A549 treated with Mapracorat at 1 μM for 4 hours (cell line): ENCODE results near the gene TLR1. TPM values are rescaled to one million over a fixed set of nuclear protein-coding genes. Genes with fewer than 3 reads are reported as not detected.

Experiments
- total RNA-seq: library from RNA; stranded (reverse); fragments of 200-300 nt; extraction: Qiagen RNA extraction; gene quantifications from 5 replicates; pipeline ENCODE4 v1.2.3, GENCODE V29; 2022

TLR1 gene
- total RNA-seq: 0.13 to 0.30 TPM (median 0.23 TPM) in 5 replicates

GRCh38 chr4:38804654-38805295, at the start of gene TLR1:
Gene TLR1, minus strand, starts transcription at chr4:38804791. Its CDS starts 5,960 bp downstream, at chr4:38798831.

GRCh38 chr4:38782452-38783108, 22.0 kb downstream of the TLR1 start, which contains the start of gene TLR10:
Gene TLR10, minus strand, starts transcription at chr4:38782990. Its CDS starts 7,400 bp downstream, at chr4:38775590.

Other genes starting within 250 kb of the TLR1 start
- 11.2 to 13.8 TPM (median 12.6 TPM) in 5 replicates for gene KLF3, start 140.6 kb downstream of the TLR1 start, total RNA-seq
- gene TLR10, start 21.8 kb downstream of the TLR1 start, total RNA-seq: 0.05 TPM in 2 of 5 replicates, not detected in the others
- 2.3 to 3.0 TPM (median 2.3 TPM) in 5 replicates for gene TLR6, start 52.0 kb upstream of the TLR1 start, total RNA-seq
- 20.2 to 37.2 TPM (median 32.4 TPM) in 5 replicates for gene FAM114A1, start 63.0 kb upstream of the TLR1 start, total RNA-seq
- gene TMEM156, start 227.6 kb upstream of the TLR1 start, total RNA-seq: 18.6 to 22.7 TPM (median 20.8 TPM) in 5 replicates